ENCODE data around the gene LIMS2.
A peak's percentile ranks its signal among the peaks of the same experiment; 100 is the strongest.

The LIMS2 gene

GRCh38 chr2:127648321-127648720, 27.0 kb downstream of the LIMS2 start:
- Mint-ChIP-seq H3K27ac (no peak overlapping the region), H3K4me1 (peaks cover 52% of the 10 kb centered on the region), H3K27me3 (no peaks in the 10 kb centered on the region), H3K9me3 (no peaks in the 10 kb centered on the region), H3K4me3 (no peak overlapping the region)
- DNase-seq (no peak), ATAC-seq (no peak)

GRCh38 chr2:127647242-127648190, 27.8 kb downstream of the LIMS2 start:
- Mint-ChIP-seq H3K27ac (no peak overlapping the region), H3K4me1 (peaks cover 47% of the 10 kb centered on the region), H3K27me3 (no peaks in the 10 kb centered on the region), H3K9me3 (no peaks in the 10 kb centered on the region), H3K4me3 (no peak overlapping the region)
- no peak for DNase-seq
- peak; percentile 23 for ATAC-seq

- ATAC-seq (no peak), DNase-seq (no peak)
- Mint-ChIP-seq H3K27me3 (no peaks in the 10 kb centered on the region), H3K9me3 (no peaks in the 10 kb centered on the region), H3K4me1 (peaks cover 56% of the 10 kb centered on the region), H3K27ac (peak overlapping the region in 1 of 2 donors; percentile 61), H3K4me3 (no peak overlapping the region)
Observed at GRCh38 chr2:127646487-127647241, 28.7 kb downstream of the LIMS2 start.

- no peak for ATAC-seq
- Mint-ChIP-seq H3K27me3 (no peaks in the 10 kb centered on the region), H3K4me1 (peaks cover 66% of the 10 kb centered on the region), H3K27ac (peak within 1 kb of the TSS in 1 of 2 donors; percentile 61), H3K9me3 (no peaks in the 10 kb centered on the region), H3K4me3 (no peak within 1 kb of the TSS)
- no peak for DNase-seq
Observed at GRCh38 chr2:127645395-127646291, 29.7 kb downstream of the LIMS2 start, which contains the start of gene GPR17. Gene GPR17 (plus strand): TSS chr2:127646153. CDS start chr2:127650736, 4,583 bp downstream.

GRCh38 chr2:127645026-127645394, 30.3 kb downstream of the LIMS2 start:
- H3K27ac Mint-ChIP-seq: no peak overlapping the region
- no peak for ATAC-seq
- H3K27me3 Mint-ChIP-seq: no peaks in the 10 kb centered on the region
- DNase-seq: no peak
- H3K9me3 Mint-ChIP-seq: no peaks in the 10 kb centered on the region
- no peak overlapping the region for H3K4me3 Mint-ChIP-seq
- H3K4me1 Mint-ChIP-seq: peaks cover 72% of the 10 kb centered on the region

- Mint-ChIP-seq H3K9me3 (no peaks in the 10 kb centered on the region), H3K27ac (peak overlapping the region in 1 of 2 donors; percentile 82), H3K4me1 (peaks cover 72% of the 10 kb centered on the region), H3K27me3 (no peaks in the 10 kb centered on the region), H3K4me3 (peak overlapping the region in 1 of 2 donors; percentile 27)
- ATAC-seq: no peak
- DNase-seq: no peak
Observed at GRCh38 chr2:127644066-127645025, 31.0 kb downstream of the LIMS2 start.

GRCh38 chr2:127643439-127644065, 31.8 kb downstream of the LIMS2 start:
- Mint-ChIP-seq H3K27me3 (no peaks in the 10 kb centered on the region), H3K4me3 (peak overlapping the region in 1 of 2 donors; percentile 27), H3K4me1 (peaks cover 72% of the 10 kb centered on the region), H3K9me3 (no peaks in the 10 kb centered on the region), H3K27ac (no peak overlapping the region)
- no peak for DNase-seq
- ATAC-seq: no peak

- no peaks in the 10 kb centered on the region for H3K9me3 Mint-ChIP-seq
- peak overlapping the region; percentile 75 to 85 for H3K4me3 Mint-ChIP-seq
- H3K4me1 Mint-ChIP-seq: peaks cover 72% of the 10 kb centered on the region
- H3K27me3 Mint-ChIP-seq: no peaks in the 10 kb centered on the region
- ATAC-seq: peak; percentile 10
- peak overlapping the region; percentile 86 to 95 for H3K27ac Mint-ChIP-seq
- DNase-seq: no peak
Observed at GRCh38 chr2:127642706-127643438, 32.5 kb downstream of the LIMS2 start.

GRCh38 chr2:127641846-127642507, 33.4 kb downstream of the LIMS2 start:
- peak; percentile 54 to 58 for DNase-seq
- Mint-ChIP-seq H3K4me3 (peak overlapping the region; percentile 75 to 85), H3K27ac (peak overlapping the region; percentile 76 to 95), H3K4me1 (peaks cover 72% of the 10 kb centered on the region), H3K9me3 (no peaks in the 10 kb centered on the region), H3K27me3 (no peaks in the 10 kb centered on the region)
- peak; percentile 74 for ATAC-seq

- Mint-ChIP-seq H3K4me3 (peak overlapping the region; percentile 75 to 85), H3K27ac (peak overlapping the region; percentile 76 to 80), H3K4me1 (peaks cover 72% of the 10 kb centered on the region), H3K9me3 (no peaks in the 10 kb centered on the region), H3K27me3 (no peaks in the 10 kb centered on the region)
- DNase-seq (peak in 1 of 2 donors; percentile 30), ATAC-seq (peak; percentile 0)
Observed at GRCh38 chr2:127641133-127641532, 34.2 kb downstream of the LIMS2 start.

- Mint-ChIP-seq H3K27me3 (no peaks in the 10 kb centered on the region), H3K9me3 (no peaks in the 10 kb centered on the region), H3K27ac (peak overlapping the region; percentile 50 to 93), H3K4me1 (peaks cover 75% of the 10 kb centered on the region), H3K4me3 (peak overlapping the region; percentile 61 to 85)
- peak; percentile 38 to 51 for DNase-seq
- ATAC-seq: peak; percentile 33
Observed at GRCh38 chr2:127640082-127641072, 35.0 kb downstream of the LIMS2 start.

GRCh38 chr2:127639111-127639474, 36.2 kb downstream of the LIMS2 start:
- peaks cover 86% of the 10 kb centered on the region for H3K4me1 Mint-ChIP-seq
- peak overlapping the region in 1 of 2 donors; percentile 36 for H3K4me3 Mint-ChIP-seq
- H3K27ac Mint-ChIP-seq: no peak overlapping the region
- DNase-seq (no peak), ATAC-seq (no peak)
- H3K27me3 Mint-ChIP-seq: no peaks in the 10 kb centered on the region
- H3K9me3 Mint-ChIP-seq: no peaks in the 10 kb centered on the region
